IPS-20b (cell line): Measurements from ENCODE around the gene LBHD2.

ENCODE experiments used
- H3K27ac ChIP-seq: one replicate; pipeline ENCODE4 v1.5.1; 2013; ENCODE audit warnings: low read length
- H3K27me3 ChIP-seq: 2 replicates; pipeline ENCODE4 v1.6.1; 2013; ENCODE audit warnings: mild to moderate bottlenecking, low read length, inconsistent platforms; ENCODE audit not compliant: insufficient read depth
- H3K36me3 ChIP-seq: 2 replicates; pipeline ENCODE4 v1.6.1; 2013; ENCODE audit warnings: low read depth, mild to moderate bottlenecking, inconsistent platforms, low read length, moderate library complexity; ENCODE audit not compliant: insufficient read depth
- H3K4me1 ChIP-seq: 2 replicates; pipeline ENCODE4 v1.6.1; 2013; ENCODE audit warnings: mild to moderate bottlenecking, control low read depth, inconsistent platforms, low read length, moderate library complexity; ENCODE audit not compliant: insufficient read depth
- H3K4me3 ChIP-seq: 2 replicates; pipeline ENCODE4 v1.5.1; 2013; ENCODE audit warnings: mild to moderate bottlenecking, low read length, inconsistent platforms
- H3K9ac ChIP-seq: 2 replicates; pipeline ENCODE4 v1.6.1; 2013; ENCODE audit warnings: low read depth, mild to moderate bottlenecking, inconsistent platforms, low read length, moderate library complexity
- H3K9me3 ChIP-seq: 2 replicates; pipeline ENCODE4 v1.6.1; 2013; ENCODE audit warnings: mild to moderate bottlenecking, low read depth, low read length, inconsistent platforms; ENCODE audit not compliant: insufficient read depth

Gene LBHD2

DNA sequence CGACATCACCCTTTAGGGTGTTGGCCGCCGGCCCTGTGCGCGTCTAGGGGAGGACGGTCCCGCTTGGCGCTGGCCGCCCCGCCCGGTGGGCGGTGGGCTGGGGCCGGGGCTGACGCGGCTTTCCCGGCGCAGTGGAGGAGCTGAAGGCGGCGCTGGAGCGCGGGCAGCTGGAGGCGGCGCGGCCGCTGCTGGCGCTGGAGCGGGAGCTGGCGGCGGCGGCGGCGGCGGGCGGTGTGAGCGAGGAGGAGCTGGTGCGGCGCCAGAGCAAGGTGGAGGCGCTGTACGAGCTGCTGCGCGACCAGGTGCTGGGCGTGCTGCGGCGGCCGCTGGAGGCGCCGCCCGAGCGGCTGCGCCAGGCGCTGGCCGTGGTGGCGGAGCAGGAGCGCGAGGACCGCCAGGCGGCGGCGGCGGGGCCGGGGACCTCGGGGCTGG, 42.9 kb downstream of the LBHD2 start:
- Histone ChIP-seq H3K36me3 (no peaks in the 10 kb centered on the region), H3K4me1 (peaks cover 4% of the 10 kb centered on the region; the same call in 1 of the 2 replicates), H3K9ac (no peak overlapping the region), H3K27me3 (peaks cover 62% of the 10 kb centered on the region), H3K27ac (no peak overlapping the region), H3K9me3 (no peaks in the 10 kb centered on the region), H3K4me3 (peak overlapping the region; percentile 42; the same call in 1 of the 2 replicates)

DNA sequence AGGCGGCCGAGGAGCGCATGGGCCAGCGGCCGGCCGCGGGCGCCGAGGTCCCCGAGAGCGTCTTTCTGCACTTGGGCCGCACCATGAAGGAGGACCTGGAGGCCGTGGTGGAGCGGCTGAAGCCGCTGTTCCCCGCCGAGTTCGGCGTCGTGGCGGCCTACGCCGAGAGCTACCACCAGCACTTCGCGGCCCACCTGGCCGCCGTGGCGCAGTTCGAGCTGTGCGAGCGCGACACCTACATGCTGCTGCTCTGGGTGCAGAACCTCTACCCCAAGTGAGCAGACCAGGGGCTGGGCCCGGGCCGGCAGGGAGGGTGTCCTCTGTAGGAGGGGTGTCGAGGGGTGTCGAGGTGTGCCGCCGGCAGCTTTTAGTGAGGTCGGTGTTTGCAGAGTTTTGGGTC, 43.3 kb downstream of the LBHD2 start:
- Histone ChIP-seq H3K4me1 (peaks cover 4% of the 10 kb centered on the region; the same call in 1 of the 2 replicates), H3K27ac (no peak overlapping the region), H3K27me3 (peaks cover 57% of the 10 kb centered on the region)

DNA sequence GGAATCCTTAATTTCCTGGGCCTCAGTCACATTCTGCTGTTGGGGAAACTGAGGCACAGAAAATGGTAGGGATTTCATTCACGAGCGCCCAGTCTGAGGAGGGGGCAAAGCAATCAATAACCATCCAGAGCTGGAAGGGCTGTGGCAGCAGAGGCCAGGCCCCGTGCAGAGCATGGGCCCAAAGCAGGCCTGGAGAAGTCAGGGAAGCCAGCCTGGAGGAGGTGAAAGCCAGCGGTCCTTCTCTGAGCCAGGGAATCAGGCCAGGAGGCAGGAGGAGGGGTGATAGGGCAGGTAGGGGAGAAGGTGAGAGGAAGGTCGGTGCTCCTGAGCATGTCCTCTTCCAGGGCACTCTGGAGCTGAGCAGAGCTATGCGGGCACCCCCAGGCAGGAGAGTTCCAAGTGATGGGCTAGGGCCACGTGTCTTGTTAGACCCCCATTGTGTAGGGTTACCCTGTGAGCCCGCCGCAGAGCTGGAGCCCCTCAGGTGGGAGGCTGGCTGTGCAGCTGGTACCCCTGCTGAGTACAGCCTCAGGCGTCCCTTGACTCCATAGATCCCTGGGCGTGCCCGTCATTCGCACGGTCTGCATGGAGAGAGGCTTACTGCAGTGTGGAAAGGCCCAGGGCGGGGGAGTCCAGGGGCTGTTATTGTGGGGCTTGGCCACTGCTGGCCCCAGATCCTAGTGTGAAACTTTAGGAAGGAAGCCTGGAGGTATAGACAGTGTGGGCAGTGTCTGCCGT, 44.0 kb downstream of the LBHD2 start:
- H3K4me1 ChIP-seq: no peaks in the 10 kb centered on the region
- peaks cover 50% of the 10 kb centered on the region for H3K27me3 ChIP-seq
- H3K9me3 ChIP-seq: no peaks in the 10 kb centered on the region
- H3K27ac ChIP-seq: no peak overlapping the region
- H3K36me3 ChIP-seq: peaks cover 4% of the 10 kb centered on the region; the same call in 1 of the 2 replicates
- H3K9ac ChIP-seq: no peak overlapping the region
- H3K4me3 ChIP-seq: no peak overlapping the region

More for the DNA sequence above, 43.3 kb downstream of the LBHD2 start:
- Histone ChIP-seq H3K9me3 (no peaks in the 10 kb centered on the region), H3K36me3 (no peaks in the 10 kb centered on the region), H3K9ac (no peak overlapping the region), H3K4me3 (no peak overlapping the region)

DNA sequence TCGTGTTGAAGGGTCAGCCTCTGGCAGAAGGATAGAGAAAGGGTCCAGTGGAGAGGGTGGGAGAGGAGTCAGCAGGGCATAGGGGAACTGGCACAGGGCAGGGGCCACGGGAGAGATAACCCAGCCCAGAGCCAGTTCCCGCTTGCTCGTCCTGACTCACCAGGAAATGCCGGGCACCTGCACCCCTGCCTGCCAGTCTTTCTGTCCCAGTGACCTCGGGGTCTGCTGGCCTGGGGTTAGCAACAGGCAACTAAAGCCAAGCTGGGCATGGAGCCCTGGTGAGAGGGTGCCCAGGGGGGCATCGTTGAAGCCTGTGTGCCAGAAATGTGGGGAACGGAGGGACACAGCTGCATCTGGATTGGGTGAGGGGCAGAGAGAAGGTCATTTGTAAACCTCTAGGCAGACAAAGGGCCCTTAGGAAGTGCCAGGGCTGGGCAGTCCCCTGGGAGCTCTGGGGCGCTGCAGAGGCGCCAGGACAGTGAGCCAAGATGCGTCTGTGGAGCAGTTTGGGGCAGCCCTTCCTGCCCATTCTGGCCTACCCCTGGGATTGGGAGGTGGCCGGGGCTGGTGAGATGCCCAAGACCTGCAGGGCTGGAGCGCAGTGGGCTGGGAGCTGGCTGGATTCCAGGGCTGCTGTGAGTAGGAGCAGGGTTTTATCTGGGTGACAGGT, 44.8 kb downstream of the LBHD2 start:
- H3K36me3 ChIP-seq: peaks cover 9% of the 10 kb centered on the region
- no peak overlapping the region for H3K4me3 ChIP-seq
- H3K9me3 ChIP-seq: no peaks in the 10 kb centered on the region
- no peaks in the 10 kb centered on the region for H3K4me1 ChIP-seq
- H3K27me3 ChIP-seq: peaks cover 45% of the 10 kb centered on the region
- no peak overlapping the region for H3K9ac ChIP-seq
- H3K27ac ChIP-seq: no peak overlapping the region

DNA sequence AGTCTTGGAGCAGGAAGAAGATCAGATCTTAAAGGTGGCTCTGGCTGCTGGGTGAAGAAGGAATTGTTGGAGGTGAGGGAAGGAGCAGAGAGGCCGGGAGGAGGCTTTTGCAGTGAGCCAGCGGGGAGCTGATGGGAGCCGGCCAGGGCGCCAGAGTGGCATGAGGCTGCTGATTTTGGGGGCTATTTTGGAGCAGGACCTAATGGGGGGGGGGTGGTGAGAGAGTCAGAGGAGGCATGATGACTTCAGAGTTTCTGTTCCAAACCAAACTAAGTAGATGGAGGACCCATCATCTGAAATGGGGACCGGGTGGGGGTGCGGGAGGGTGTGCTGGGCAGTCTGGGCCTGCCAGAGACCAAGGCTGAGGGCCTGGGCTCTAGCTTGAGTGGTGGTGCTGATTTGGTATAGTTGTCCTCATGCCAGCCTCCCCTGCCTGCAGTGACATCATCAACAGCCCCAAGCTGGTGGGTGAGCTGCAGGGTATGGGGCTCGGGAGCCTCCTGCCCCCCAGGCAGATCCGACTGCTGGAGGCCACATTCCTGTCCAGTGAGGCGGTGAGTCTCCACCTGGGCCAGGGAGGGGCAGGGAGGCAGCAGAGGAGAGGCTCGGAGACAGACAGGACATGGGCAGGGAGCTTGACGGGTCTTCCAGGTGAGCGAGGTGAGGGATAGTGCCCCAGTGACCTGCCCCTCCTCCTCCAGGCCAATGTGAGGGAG, 45.4 kb downstream of the LBHD2 start:
- H3K27me3 ChIP-seq: peaks cover 38% of the 10 kb centered on the region
- H3K4me1 ChIP-seq: no peaks in the 10 kb centered on the region
- H3K9ac ChIP-seq: no peak overlapping the region
- no peaks in the 10 kb centered on the region for H3K9me3 ChIP-seq
- H3K27ac ChIP-seq: no peak overlapping the region
- H3K36me3 ChIP-seq: peaks cover 12% of the 10 kb centered on the region
- no peak overlapping the region for H3K4me3 ChIP-seq

DNA sequence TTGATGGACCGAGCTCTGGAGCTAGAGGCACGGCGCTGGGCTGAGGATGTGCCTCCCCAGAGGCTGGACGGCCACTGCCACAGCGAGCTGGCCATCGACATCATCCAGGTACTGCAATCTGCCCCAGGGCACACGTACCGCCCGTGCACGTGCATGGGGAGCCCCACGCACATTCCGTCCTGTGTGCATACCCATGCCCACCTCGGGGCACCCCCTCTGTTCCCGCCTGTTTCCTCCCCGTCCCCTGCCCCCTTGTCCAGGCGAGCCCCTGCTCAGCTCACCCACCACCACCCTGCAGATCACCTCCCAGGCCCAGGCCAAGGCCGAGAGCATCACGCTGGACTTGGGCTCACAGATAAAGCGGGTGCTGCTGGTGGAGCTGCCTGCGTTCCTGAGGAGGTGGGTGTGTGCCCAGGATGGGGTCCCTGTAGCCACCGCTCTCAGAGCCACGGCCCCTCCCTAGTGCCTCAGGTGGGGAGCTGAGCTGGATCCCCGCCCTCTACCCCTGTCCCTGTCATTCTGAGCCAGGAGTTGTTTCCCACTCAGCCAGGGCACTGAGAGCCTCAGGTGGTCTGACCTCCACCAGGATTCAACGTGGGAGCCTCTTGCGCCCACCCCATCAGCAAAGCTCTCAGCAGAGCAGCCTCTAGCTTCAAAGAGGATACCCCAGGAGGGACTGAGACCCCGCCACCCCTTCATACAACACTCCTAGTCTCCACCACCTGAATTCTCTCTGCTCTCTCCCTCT, 46.2 kb downstream of the LBHD2 start:
- H3K27ac ChIP-seq: no peak overlapping the region
- no peak overlapping the region for H3K4me3 ChIP-seq
- H3K9me3 ChIP-seq: no peaks in the 10 kb centered on the region
- peaks cover 12% of the 10 kb centered on the region for H3K36me3 ChIP-seq
- no peak overlapping the region for H3K9ac ChIP-seq
- peaks cover 31% of the 10 kb centered on the region for H3K27me3 ChIP-seq
- no peaks in the 10 kb centered on the region for H3K4me1 ChIP-seq

DNA sequence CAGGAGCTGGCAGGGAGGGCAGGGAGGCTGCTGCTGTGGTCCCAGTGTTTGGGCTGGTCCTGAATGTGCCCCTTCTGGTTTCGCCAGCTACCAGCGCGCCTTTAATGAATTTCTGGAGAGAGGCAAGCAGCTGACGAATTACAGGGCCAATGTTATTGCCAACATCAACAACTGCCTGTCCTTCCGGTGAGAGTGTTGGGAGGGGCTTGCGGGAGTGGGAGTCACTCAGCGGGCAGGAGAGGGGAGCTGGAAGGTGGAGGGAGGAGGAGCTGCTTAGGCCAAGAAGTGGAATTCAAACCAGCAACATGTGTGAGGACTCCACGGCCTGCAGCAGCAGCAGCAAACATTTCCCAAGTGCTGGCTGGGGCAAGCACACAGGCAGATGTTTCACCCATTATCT, 47.0 kb downstream of the LBHD2 start:
- Histone ChIP-seq H3K27me3 (peaks cover 23% of the 10 kb centered on the region), H3K27ac (no peak overlapping the region), H3K9me3 (no peaks in the 10 kb centered on the region), H3K4me1 (no peaks in the 10 kb centered on the region), H3K9ac (no peak overlapping the region), H3K36me3 (peaks cover 12% of the 10 kb centered on the region), H3K4me3 (no peak overlapping the region)

DNA sequence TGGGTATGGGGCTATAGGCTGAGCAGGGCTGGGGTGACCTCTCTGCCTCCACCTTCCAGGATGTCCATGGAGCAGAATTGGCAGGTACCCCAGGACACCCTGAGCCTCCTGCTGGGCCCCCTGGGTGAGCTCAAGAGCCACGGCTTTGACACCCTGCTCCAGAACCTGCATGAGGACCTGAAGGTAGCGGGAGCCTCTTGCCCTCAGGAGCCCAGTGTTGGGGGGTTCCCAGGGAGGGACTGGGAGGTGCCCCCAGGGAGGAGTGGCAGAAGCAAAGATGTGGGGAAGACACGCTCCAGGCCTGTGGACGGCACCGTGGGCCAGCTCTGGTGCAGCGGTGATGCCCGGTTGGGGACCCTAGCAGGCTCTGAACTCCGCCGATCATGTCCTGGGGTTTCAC, 47.6 kb downstream of the LBHD2 start:
- peaks cover 12% of the 10 kb centered on the region for H3K36me3 ChIP-seq
- peaks cover 17% of the 10 kb centered on the region for H3K27me3 ChIP-seq
- H3K4me3 ChIP-seq: no peak overlapping the region
- H3K27ac ChIP-seq: no peak overlapping the region
- H3K9ac ChIP-seq: no peak overlapping the region
- H3K9me3 ChIP-seq: no peaks in the 10 kb centered on the region
- no peaks in the 10 kb centered on the region for H3K4me1 ChIP-seq

DNA sequence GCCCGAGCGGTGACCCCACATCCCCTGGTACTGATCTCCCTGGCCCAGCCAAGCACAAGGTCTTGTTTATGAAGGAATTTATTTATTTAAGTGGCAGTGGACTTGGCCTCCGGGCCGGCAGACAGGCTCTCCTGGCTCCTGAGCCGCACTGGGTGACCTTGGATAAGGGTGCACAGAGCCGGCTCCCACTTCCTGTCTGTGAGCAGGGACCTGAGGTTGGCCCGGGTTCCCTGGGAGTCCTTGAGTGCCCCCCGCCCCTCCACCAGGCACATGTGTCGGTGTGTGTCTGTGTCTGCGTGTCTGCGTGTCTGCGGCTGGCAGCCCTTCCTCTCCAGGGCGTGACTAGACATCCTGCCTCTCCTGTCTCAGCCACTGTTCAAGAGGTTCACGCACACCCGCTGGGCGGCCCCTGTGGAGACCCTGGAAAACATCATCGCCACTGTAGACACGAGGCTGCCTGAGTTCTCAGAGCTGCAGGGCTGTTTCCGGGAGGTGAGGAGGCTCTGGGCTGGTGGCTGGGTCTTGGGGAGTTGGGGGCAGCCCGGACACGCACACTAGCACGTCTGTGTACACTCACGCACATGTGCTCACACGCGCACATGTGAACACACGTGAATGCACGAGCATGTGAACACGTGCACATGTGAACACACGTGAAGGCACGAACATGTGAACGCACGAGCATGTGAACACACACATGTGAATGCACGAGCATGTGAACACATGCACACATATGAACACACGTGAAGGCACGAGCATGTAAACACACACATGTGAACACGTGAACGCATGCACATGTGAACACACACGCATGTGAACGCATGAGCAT, 48.6 kb downstream of the LBHD2 start:
- H3K27me3 ChIP-seq: peaks cover 13% of the 10 kb centered on the region
- H3K36me3 ChIP-seq: peaks cover 12% of the 10 kb centered on the region
- no peaks in the 10 kb centered on the region for H3K9me3 ChIP-seq
- H3K4me1 ChIP-seq: no peaks in the 10 kb centered on the region
- H3K4me3 ChIP-seq: no peak overlapping the region
- no peak overlapping the region for H3K27ac ChIP-seq
- H3K9ac ChIP-seq: no peak overlapping the region

DNA sequence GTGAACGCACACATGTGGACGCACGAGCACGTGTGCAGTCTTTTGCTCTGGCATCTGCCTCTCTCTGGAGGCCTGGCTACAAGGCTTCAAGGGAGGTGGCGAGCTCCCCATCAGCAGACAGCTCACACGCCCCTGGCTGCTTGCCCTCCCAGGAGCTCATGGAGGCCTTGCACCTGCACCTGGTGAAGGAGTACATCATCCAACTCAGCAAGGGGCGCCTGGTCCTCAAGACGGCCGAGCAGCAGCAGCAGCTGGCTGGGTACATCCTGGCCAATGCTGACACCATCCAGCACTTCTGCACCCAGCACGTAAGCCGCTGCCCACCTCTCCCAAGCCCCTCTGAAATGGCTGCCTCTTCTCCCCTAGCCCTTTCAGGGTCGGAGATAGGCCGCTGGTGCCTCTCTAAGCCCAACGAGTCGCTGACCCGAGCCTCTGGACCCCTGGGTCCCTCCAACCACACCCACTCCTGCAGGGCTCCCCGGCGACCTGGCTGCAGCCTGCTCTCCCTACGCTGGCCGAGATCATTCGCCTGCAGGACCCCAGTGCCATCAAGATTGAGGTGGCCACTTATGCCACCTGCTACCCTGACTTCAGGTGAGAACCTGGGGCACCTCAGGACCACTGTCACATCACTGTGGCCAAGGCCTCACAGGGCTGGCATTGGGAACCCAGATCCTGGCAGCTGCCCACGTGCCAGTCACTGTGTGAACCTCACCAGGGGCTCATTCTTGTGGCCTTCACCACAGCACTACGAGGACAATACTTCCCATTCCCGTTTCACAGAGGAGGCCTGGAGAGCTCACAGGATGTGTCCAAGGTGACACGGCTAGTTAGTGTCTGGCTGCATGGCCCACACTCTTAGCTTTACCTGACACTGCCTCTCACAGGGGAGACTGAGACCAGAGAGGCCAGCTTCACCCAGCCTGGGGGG, 49.5 kb downstream of the LBHD2 start:
- Histone ChIP-seq H3K4me3 (no peak overlapping the region), H3K27ac (no peak overlapping the region), H3K9ac (no peak overlapping the region), H3K4me1 (no peaks in the 10 kb centered on the region), H3K27me3 (peaks cover 14% of the 10 kb centered on the region; the same call in 1 of the 2 replicates), H3K36me3 (peaks cover 12% of the 10 kb centered on the region), H3K9me3 (no peaks in the 10 kb centered on the region)
